Activated CD8-positive, alpha-beta memory T cell treated with anti-CD3 and anti-CD28 coated beads for 1 hour (primary cell): ENCODE data around the gene ERGIC1.
A peak's percentile ranks its signal among the peaks of the same experiment; 100 is the strongest.

Experiments
- DNase-seq, 2 donors: peaks; one replicate each; pipeline ENCODE4 v3.0.0-alpha.2; 2020; ENCODE audit warnings: low read depth in 1 of 2; ENCODE audit errors: extremely low read depth in 1 of 2

The ERGIC1 gene

GRCh38 chr5:172941067-172941516 lies 107.0 kb downstream of the ERGIC1 start:
- no peak for DNase-seq

- DNase-seq = no peak
Observed at GRCh38 chr5:172942556-172942955, 108.5 kb downstream of the ERGIC1 start.

DNA sequence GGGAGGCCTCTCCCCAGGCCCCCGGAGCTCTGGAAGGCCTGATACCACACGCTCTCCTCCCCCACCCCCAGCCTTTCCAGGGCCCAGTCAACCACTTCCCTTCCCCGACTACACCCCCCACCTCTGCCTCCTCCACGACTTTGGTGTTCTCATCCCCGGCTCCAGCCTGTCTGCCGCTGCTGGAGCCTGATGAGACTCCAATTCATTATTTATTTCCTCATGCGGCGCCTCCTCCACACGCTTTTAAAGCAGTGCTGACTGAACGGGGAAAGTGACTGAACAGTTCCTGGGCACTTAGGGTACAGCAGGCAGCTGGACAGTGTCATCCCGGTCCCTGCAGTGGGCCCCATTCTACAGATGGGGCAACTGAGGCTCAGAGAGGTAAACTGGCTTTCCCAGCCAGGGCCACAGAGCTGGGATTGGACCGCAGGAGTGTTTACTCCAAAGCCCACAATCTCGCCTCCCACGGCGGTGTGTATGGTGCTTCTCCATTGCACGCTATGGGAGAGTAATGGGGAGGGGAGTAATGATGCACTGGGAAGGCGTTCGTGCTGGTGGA lies 109.3 kb downstream of the ERGIC1 start:
- no peak for DNase-seq

DNA sequence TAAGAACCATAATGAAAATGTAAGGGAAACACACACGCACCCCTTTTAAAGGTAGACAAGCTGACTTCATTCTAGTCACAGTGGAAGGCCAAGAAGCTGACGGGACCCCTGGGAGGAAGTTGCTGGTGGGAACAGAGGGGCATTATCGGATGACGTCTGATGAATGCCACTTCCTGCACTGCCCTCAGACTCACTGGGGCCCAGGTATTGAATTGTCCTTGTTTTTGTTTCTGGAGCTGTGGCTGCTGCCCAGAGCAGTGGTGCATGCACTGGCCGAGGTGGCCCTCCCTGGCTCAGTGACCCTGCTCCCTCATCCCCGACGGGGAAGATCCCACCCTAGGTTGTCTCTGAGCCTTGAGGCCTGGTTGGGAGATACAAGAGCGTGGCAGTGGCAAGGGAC lies 109.9 kb downstream of the ERGIC1 start:
- no peak for DNase-seq

DNA sequence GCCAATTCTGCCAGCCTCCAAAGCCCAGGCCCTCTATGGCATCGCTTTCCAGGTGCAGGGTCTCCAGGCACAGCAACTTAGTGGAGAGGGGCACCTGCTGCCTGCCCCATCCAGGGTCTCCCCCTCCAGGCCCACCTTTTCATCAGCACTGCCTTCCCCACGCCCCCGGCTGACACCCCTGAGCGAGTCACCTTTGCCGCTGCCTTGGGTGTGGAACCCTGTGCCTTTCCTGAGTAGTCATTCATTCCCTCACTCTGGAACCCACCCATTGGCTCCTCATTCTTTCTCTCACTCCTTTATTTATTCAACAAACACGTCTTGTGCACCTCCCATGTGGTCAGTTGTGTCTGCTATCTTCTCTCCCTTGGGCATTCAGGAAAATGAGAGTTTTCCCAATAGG lies 110.7 kb downstream of the ERGIC1 start:
- DNase-seq = no peak

DNA sequence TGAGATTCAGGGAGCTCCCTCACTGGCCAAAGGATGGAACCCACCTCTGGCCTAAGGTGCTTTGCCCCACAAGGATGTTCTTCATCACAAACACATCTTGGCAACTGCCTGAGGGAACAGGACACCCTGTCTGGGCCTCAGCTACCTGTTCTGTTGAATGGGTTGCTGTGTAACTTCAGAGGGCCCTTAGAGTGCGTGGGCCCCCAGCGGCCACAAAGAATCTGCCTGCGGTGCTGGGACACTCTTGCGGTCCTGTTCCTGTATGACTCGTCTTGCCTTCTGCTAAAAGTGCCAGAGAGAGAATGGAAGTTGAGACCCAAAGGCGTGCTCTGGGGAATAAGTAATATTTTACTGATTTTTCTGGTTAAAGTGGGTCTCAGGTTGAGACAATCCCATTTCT lies 111.1 kb downstream of the ERGIC1 start:
- no peak for DNase-seq

GRCh38 chr5:172946146-172946545 lies 112.1 kb downstream of the ERGIC1 start:
- no peak for DNase-seq

DNA sequence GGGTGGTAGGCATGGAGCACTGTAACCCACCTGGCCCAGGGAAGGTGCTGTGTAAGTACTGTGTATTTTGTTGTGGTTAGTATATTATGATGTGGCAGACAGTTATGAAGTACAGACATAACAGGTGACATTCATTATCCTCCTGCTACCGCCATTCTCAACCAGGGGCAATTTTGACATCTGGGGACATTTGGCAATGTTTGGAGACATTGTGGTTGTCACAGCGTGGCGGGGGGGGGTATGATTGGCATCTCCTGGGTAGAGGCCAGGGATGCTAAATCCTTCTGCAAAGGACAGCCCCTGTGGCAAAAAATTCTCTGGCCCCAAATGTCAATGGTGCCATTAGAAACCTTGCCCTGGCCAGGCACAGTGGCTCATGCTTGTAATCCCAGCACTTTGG lies 115.4 kb downstream of the ERGIC1 start:
- DNase-seq = no peak

DNA sequence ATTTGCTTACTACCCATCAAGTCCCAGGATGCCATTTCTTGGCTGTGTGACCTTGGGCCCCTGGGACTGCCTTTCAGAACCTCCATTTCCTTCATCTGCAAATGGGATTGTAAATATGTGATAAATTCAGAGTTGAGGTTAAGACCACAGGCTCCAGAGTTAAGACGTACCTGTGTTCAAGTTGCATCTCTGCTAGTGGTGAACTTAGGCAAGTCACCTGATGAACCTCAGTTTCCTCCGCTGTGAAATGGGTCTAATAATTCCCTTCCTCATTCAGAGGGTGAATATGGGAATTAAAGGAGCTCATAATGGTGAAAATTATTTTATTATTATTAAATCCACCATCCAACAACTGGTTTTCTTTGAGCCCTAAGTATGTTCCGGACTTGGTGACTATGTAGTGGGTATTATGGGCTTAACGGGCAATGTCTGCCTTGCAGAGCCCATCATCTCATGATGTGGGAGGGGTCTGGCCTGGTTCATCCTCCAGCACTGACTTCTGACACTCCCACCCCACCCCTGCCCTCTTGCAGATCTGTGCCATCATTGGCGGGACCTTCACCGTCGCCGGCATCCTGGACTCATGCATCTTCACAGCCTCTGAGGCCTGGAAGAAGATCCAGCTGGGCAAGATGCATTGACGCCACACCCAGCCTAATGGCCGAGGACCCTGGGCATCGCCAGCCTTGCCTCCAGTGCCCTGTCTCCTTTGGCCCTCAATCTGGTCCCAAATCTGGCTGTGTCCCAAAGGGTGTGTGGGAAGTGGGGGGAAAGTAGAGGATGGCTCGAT lies 116.3 kb downstream of the ERGIC1 start:
- no peak for DNase-seq

DNA sequence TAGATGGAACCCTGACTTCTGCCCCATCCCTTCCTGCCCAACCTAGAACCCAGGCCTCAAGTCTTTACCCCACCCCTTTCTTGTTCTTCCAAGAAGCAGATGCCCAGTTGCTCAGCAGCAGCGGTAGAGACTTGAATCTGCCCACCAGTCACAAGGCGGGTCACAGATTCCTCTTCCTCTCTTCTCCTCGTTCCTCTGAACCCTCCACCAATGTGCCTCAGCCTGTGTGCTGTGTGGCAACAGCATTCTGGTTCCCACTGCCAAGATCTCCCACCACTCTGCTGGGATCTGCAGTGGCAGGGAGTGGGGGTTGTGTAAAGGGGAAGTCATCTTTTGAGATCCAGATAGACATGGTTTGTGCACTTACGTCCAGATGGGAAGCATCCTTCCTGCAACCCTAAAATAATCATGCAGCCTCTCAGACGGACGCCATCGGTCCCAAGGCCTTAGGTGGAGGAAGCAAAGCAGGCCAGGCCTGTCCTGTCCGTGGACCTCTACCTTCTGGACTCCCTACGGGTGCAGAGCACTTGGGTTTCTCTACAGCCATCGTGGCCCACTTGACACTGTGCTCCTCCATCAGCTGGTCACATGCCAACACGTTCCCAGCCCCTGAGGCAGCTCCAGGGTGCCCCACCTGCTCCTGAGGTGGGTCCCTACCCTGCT lies 117.5 kb downstream of the ERGIC1 start:
- DNase-seq = no peak

GRCh38 chr5:172952034-172952511 lies 118.0 kb downstream of the ERGIC1 start:
- no peak for DNase-seq

DNA sequence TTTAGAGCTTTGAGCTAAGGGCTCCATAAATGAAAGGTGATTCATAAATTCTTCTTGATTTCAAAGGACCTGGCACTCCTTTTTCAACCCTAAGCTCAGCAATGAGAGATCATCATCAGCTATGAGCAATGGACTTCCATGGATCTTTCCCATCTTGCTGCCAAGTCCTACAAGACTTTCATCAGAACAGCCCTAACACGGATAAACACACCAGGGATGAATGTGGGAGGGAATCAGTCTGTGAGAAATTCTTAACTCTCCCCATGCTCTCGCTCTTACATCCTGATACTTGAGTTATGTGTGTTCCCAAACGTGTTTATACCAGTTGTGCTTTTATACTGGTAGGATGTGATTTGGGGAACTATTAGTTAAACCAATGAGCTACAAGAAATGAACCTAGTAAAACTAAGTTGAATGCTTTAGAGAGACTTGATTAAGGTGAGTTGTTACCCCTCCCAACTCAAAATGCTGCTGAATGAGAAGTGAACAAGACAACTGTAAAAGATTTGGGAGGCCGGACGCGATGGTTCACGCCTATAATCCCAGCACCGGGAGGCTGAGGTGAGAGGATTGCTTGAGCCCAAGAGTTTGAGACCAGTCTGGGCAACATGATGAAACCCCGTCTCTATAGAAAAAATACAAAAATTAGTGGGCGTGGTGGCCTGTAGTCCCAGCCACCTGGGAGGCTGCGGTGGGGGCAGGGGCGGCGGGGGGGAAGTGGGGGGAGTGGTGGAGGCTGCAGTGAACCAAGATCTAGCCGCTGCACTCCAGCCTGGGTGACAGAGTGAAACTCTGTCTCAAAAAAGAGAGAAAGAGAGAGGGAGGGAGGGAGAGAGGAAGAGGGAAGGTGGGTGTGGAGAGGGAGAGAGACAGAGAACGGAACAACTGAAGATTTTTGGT lies 120.0 kb downstream of the ERGIC1 start:
- no peak for DNase-seq

DNA sequence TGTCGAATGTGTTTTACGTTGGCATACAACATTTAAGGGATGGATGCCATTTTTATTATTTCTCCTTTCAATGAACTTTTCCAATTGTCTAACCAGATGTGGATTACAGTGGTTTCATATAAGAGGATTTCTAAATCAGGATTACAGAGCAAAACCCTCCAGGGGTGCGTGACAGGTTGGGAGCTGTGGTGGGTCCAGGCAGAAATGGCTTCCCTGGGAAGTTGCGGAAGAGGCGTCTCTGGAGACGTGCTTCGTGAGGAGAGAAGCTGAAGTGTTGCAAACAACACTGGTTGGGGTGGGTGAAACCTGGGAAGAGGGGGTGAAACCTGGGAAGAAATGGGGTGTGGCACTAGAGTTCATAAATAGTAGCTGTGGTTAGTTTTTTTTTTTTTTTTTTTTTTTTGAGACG lies 120.7 kb downstream of the ERGIC1 start:
- no peak for DNase-seq

- no peak for DNase-seq
Observed at GRCh38 chr5:172956228-172956627, 122.2 kb downstream of the ERGIC1 start.

- no peak for DNase-seq
Observed at GRCh38 chr5:172956936-172957335, 122.9 kb downstream of the ERGIC1 start.

DNA sequence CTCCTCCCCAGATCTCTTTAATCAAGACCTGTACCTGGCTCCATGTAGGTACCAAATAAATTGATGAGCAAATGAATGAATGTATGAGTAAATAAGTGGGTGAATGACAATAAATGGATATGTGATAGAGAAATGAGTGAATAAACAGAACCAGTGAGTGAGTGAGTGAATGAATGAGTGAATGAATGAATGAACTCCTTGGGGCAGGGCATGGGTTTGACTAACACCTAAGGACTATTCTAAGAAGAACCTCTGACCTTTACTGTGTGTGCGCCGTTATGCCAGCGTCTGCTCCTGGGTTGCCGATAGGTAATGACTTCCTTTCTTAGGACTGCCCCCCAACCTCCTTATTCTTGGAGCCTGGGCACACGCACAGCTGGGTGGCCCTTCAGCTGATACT lies 123.4 kb downstream of the ERGIC1 start:
- DNase-seq = no peak

DNA sequence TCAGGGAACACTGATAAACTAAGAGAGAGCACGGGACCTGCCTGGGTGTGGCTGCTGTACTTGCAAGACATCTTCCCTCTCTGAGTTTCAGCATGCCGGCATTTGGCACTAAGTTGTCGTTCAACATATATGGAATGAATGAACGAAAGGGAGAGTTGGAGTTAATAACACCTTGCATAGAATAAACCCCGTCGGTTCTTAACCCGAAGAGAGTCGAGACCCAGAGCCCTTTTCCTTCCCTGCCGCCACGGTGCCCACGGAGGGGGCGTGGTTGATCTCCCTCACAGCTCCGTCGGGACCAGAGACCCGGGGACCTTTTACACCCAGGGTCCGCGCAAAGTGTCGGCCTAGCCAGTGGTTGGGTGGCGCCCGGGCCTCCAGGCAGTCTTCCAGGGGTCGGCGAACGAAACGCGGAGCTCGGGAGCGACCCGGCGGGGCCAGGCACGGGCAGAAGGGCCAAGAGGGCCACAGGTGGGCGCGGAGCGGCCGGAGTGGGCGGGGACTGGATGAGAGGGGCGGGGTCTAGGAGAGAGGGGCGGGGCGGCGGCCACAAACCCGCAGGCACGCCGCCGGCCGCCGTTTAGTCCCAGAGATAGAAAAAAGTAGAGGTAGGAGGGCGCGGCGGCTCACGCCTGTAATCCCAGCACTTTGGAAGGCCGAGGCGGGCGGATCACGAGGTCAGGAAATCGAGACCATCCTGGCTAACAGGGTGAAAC lies 124.4 kb downstream of the ERGIC1 start:
- DNase-seq = peak in 1 of 2 donors; percentile 52

- no peak for DNase-seq
Observed at GRCh38 chr5:172959824-172960799, 126.1 kb downstream of the ERGIC1 start.

DNA sequence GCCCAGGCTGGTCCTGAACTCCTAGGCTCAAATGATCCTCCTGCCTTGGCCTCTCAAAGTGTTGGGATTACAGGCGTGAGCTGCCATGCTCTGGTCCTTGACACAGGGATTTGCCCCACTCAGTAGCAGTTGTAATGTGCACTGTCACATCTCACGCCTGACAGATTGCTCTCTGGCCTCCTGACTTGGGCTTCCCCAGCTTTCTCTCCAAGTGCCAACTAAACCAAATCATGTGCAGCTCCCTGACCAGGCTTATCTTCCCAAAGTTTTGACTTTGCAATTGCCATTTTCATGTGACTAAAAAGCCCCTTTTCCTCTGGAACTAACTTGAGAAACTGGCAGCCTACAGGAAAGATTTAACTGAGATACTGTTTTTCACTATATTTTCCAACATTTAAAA lies 135.9 kb downstream of the ERGIC1 start:
- DNase-seq = no peak
